Measurements from ENCODE around the gene TRIB2. TPM values are rescaled to one million over a fixed set of nuclear protein-coding genes. Genes with fewer than 3 reads are reported as not detected.

The TRIB2 gene
- total and polyA plus RNA-seq, 10 donors: 45.5 to 216 (median 120) TPM

- peaks cover 0 to 6% (median 0%) of the 10 kb centered on the region in 8 donors for H3K9me3 ChIP-seq
- TF ChIP-seq, protein P1, sequence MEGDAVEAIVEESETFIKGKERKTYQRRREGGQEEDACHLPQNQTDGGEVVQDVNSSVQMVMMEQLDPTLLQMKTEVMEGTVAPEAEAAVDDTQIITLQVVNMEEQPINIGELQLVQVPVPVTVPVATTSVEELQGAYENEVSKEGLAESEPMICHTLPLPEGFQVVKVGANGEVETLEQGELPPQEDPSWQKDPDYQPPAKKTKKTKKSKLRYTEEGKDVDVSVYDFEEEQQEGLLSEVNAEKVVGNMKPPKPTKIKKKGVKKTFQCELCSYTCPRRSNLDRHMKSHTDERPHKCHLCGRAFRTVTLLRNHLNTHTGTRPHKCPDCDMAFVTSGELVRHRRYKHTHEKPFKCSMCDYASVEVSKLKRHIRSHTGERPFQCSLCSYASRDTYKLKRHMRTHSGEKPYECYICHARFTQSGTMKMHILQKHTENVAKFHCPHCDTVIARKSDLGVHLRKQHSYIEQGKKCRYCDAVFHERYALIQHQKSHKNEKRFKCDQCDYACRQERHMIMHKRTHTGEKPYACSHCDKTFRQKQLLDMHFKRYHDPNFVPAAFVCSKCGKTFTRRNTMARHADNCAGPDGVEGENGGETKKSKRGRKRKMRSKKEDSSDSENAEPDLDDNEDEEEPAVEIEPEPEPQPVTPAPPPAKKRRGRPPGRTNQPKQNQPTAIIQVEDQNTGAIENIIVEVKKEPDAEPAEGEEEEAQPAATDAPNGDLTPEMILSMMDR (IDR thresholded peaks at IDR 0.05 in 8 of 11, conservative IDR thresholded peaks at IDR 0.05 in 3 of 11): no peak
- TF ChIP-seq POLR2AphosphoS5 (IDR thresholded peaks at IDR 0.05) (no peak), POLR2A (IDR thresholded peaks at IDR 0.05) (no peak)
- intact Hi-C loops (cut with DNase I; ENCODE audit: low total_unique reads): no loop called here
- H3K27ac ChIP-seq: no peak overlapping the region
- H3K36me3 ChIP-seq: no peaks in the 10 kb centered on the region
- 89 to 100% (median 96%) methylated on average over 2 of the region's 2 CpGs for WGBS, 5 donors
- H3K27me3 ChIP-seq (replicated peaks in 1 of 7): no peaks in the 10 kb centered on the region
- H3K4me3 ChIP-seq: no peak overlapping the region
- DNase-seq: no peak
- no peaks in the 10 kb centered on the region for H3K4me1 ChIP-seq
Observed at GRCh38 chr2:12762337-12762736, 45.6 kb downstream of the TRIB2 start.

DNA sequence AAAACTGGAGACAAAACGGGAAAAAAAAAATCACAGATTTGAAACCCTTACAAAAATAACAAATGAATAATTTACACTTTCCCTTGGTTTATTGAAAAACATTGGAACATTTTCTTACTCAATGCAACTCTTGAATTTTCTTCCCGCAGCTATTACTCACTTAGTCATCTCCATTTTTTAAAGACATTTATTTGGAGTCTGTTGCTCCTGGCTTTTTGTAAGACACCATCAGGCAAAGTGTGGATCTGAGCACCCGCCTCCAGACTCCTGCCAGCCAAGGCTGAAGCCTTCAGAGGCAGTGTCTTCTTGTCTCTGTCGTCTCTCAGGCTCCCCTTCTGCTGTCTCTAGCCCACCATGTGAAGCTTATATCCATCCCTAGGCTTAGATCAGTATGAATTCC, 46.2 kb downstream of the TRIB2 start:
- TF ChIP-seq POLR2AphosphoS5 (IDR thresholded peaks at IDR 0.05): no peak
- TF ChIP-seq, protein P1 (IDR thresholded peaks at IDR 0.05 in 8 of 11, conservative IDR thresholded peaks at IDR 0.05 in 3 of 11): no peak
- no peak for TF ChIP-seq POLR2A (IDR thresholded peaks at IDR 0.05)
- H3K36me3 ChIP-seq: no peaks in the 10 kb centered on the region

GRCh38 chr2:12763486-12763885, 46.8 kb downstream of the TRIB2 start:
- Histone ChIP-seq H3K4me3 (no peak overlapping the region), H3K27ac (no peak overlapping the region), H3K27me3 (replicated peaks in 1 of 7) (no peaks in the 10 kb centered on the region), H3K9me3 (peaks cover 0 to 6% (median 0%) of the 10 kb centered on the region in 8 donors), H3K36me3 (no peaks in the 10 kb centered on the region), H3K4me1 (no peaks in the 10 kb centered on the region)
- 58 to 75% (median 65%) methylated on average over 4 of the region's 4 CpGs for WGBS, 5 donors
- no peak for TF ChIP-seq POLR2A (IDR thresholded peaks at IDR 0.05)
- DNase-seq: no peak
- intact Hi-C loops (cut with DNase I; ENCODE audit: low total_unique reads): no loop called here

More for the DNA sequence above, 46.2 kb downstream of the TRIB2 start:
- Histone ChIP-seq H3K27me3 (replicated peaks in 1 of 7) (no peaks in the 10 kb centered on the region), H3K9me3 (peaks cover 0 to 6% (median 0%) of the 10 kb centered on the region in 8 donors), H3K4me3 (no peak overlapping the region), H3K27ac (no peak overlapping the region), H3K4me1 (no peaks in the 10 kb centered on the region)
- intact Hi-C loops (cut with DNase I; ENCODE audit: low total_unique reads): no loop called here
- 80 to 94% (median 87%) methylated on average over 4 of the region's 4 CpGs for WGBS, 5 donors
- no peak for DNase-seq

DNA sequence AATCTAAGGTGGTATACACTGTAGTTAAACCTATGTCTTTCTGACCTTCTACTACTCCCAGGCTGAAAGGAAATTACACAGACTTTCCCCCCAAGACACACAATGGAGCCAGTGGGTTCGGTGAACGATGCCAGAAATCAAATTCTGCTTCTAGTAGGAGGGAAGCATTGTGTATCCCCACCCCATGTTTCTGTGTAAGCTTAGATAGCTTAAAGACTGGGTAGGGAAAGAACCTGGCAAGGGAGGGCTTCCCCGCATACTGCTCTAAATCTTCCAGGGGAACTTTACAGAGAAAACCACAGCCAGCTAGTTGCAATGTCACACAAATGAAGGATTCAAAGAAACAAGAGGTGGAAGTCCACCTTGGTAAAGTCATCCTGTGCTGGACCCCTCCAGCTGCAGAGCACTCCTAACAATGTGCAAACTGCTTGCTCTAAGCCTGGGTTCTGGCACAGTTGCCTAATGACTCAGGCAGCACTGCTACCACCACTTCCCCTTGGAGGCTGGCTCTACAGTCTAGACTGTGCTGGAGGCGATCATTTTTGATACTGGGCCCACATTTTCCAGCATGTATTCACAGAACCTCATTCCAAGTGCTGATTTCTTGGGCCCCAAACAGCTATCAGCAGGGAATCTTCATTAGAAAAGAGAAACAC, 47.5 kb downstream of the TRIB2 start:
- H3K4me1 ChIP-seq: no peaks in the 10 kb centered on the region
- TF ChIP-seq POLR2A (IDR thresholded peaks at IDR 0.05) (no peak), POLR2AphosphoS5 (IDR thresholded peaks at IDR 0.05) (no peak)
- TF ChIP-seq, protein P1 (IDR thresholded peaks at IDR 0.05 in 8 of 11, conservative IDR thresholded peaks at IDR 0.05 in 3 of 11): no peak
- 73 to 80% (median 77%) methylated on average over 4 of the region's 4 CpGs for WGBS, 5 donors
- DNase-seq: no peak
- no peaks in the 10 kb centered on the region for H3K36me3 ChIP-seq
- intact Hi-C loops (cut with DNase I; ENCODE audit: low total_unique reads): no loop called here
- no peak overlapping the region for H3K27ac ChIP-seq
- H3K4me3 ChIP-seq: no peak overlapping the region
- no peaks in the 10 kb centered on the region for H3K27me3 ChIP-seq (replicated peaks in 1 of 7)
- peaks cover 0 to 6% (median 0%) of the 10 kb centered on the region in 8 donors for H3K9me3 ChIP-seq
